Measurements from ENCODE around the gene SYT7.

GRCh38 chr11:61515686-61516085 lies 65.2 kb downstream of the SYT7 start:
- TF ChIP-seq CTCF (IDR thresholded peaks at IDR 0.05; ENCODE audit: low read depth, low read length) (no peak), POLR2A (IDR thresholded peaks at IDR 0.05; ENCODE audit: extremely low read depth, insufficient read length) (no peak), MAX (IDR thresholded peaks at IDR 0.05; ENCODE audit: low read depth, low read length) (no peak)

Measured in NB4 (cell line).